Muscle of arm (tissue), 14 donors: Measurements from ENCODE around the gene KLF4. TPM values are rescaled to one million over a fixed set of nuclear protein-coding genes. Genes with fewer than 3 reads are reported as not detected.
"Not testable (repeated sequence)": the region's sequence is repeated elsewhere in the genome, so short reads cannot be mapped to it uniquely, and the experiment has no call there.

Source experiments
- DNase-seq: peaks from one replicate; pipeline ENCODE4 v3.0.0-alpha.2; 2013
- long read RNA-seq, 11 donors: transcript quantifications; one replicate each; lab custom pipeline, GENCODE V29; 2026
- polyA plus RNA-seq, 12 donors: library from polyadenylated mRNA; unstranded; fragments of 120-200 nt; gene quantifications; one replicate each; pipeline ENCODE4 v1.2.1, GENCODE V29; 2013; ENCODE audit not compliant: insufficient read length in 12 of 12

KLF4 gene
- 100 to 1,000 TPM in 1 of 12 donors, 10 to 100 TPM in 10, not detected in 1; 15.2 to 131 (median 48.7) TPM for polyA plus RNA-seq
- long read RNA-seq, donor 1, transcript KLF4-205 (3 exons, 2,393 nt) = major isoform, 19 of 78 reads
- long read RNA-seq, donor 1, transcript KLF4-201 (5 exons, 2,813 nt) = minor isoform, 12 of 78 reads
- long read RNA-seq, donor 1, partial matches to known transcripts = 47 of 78 reads
- long read RNA-seq, donor 1, other reads (novel, unspliced or antisense) = 0 of 78 reads
- long read RNA-seq, donor 2, partial matches to known transcripts = 0 of 5 reads
- long read RNA-seq, donor 2, other reads (novel, unspliced or antisense) = 0 of 5 reads
- long read RNA-seq, donor 3, partial matches to known transcripts = 0 of 1 reads
- long read RNA-seq, donor 3, other reads (novel, unspliced or antisense) = 0 of 1 reads
- long read RNA-seq, donor 4, partial matches to known transcripts = 0 of 3 reads
- long read RNA-seq, donor 4, other reads (novel, unspliced or antisense) = 0 of 3 reads
- long read RNA-seq, donor 5 = 0 reads
- long read RNA-seq, donor 6, transcript KLF4-205 (3 exons, 2,393 nt) = major isoform, 6 of 10 reads
- long read RNA-seq, donor 6, partial matches to known transcripts = 0 of 10 reads
- long read RNA-seq, donor 6, other reads (novel, unspliced or antisense) = 0 of 10 reads
- long read RNA-seq, donor 7, partial matches to known transcripts = 0 of 6 reads
- long read RNA-seq, donor 7, other reads (novel, unspliced or antisense) = 0 of 6 reads
- long read RNA-seq, donor 8, partial matches to known transcripts = 5 of 8 reads
- long read RNA-seq, donor 8, other reads (novel, unspliced or antisense) = 0 of 8 reads
- long read RNA-seq, donor 9, partial matches to known transcripts = 0 of 3 reads
- long read RNA-seq, donor 9, other reads (novel, unspliced or antisense) = 0 of 3 reads
- long read RNA-seq, donor 10, partial matches to known transcripts = 0 of 1 reads
- long read RNA-seq, donor 10, other reads (novel, unspliced or antisense) = 0 of 1 reads
- long read RNA-seq, donor 11, partial matches to known transcripts = 0 of 6 reads
- long read RNA-seq, donor 11, other reads (novel, unspliced or antisense) = 0 of 6 reads

DNA sequence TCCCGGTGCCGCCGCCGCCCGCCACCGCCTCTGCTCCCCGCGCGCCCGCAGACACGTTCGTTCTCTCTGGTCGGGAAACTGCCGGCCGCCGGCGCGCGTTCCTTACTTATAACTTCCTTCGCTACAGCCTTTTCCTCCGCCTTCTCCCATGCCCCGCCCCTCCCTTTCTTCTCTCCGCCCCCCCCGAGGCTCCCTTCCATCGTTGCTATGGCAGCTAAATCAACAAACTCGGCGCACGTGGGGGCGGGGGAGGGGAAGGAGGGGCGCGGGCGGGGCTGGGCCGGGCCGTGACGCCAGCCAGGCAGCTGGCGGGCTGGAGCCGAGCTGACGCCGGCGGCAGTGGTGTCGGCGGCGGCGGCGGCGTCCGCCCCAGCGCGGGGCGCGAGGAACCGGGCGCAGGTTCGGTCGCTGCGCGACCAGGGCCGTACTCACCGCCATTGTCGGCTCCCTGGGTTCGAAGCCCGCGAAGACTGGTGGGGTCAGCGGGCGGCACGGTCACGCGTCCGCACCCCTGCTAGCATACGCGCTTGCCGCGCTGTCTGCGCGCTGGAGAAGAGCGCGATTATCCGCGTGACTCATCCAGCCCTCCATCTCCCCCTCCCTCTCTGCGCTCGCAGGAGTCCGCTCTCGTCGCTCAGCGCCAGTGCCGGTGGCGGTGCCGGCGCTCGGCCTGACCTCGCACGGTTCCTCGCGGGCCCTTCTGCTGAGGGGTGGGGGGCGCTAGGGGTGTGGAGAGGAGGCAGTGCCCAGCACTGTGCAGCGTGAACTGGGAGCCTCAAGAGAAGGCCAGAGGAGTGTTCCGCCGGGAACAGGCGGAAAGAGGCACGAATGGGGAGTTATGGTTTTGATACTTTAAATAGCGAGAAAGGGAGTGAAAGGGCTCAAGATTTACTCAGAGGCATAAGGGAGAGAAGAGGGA, at the start of gene KLF4:
Gene KLF4, minus strand, starts transcription at position 83 of the 919 bp plus-strand sequence. CDS start 597 bp downstream, outside the sequence.
- DNase-seq = peak; percentile 95

- no peak for DNase-seq
These were observed 46.9 kb upstream of the KLF4 start for GRCh38 chr9:107536462-107536861.

GRCh38 chr9:107534510-107535078, 45.0 kb upstream of the KLF4 start:
- DNase-seq = no peak

DNA sequence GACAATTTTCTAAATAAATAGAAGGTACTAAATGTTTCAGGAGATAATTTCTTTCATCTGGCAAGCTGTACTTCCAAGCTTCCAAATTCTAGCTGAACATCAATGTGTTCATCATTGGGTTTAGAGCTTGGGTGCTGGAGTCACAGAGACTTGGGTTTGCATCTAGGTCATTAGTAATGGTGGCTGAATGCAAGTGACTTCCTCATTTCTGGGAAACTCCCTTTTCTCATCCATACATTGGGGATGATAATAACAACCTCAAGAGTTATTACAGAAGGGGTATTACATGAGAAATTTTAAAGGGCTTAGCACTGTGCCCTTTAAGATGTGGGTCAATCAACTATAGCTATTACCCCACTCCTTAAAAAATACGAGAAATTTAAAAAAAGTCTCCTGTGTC, 41.1 kb upstream of the KLF4 start:
- no peak for DNase-seq

GRCh38 chr9:107528686-107529085, 39.1 kb upstream of the KLF4 start:
- DNase-seq = no peak

GRCh38 chr9:107523539-107523938, 34.0 kb upstream of the KLF4 start:
- no peak for DNase-seq

GRCh38 chr9:107520186-107520585, 30.6 kb upstream of the KLF4 start:
- no peak for DNase-seq

DNA sequence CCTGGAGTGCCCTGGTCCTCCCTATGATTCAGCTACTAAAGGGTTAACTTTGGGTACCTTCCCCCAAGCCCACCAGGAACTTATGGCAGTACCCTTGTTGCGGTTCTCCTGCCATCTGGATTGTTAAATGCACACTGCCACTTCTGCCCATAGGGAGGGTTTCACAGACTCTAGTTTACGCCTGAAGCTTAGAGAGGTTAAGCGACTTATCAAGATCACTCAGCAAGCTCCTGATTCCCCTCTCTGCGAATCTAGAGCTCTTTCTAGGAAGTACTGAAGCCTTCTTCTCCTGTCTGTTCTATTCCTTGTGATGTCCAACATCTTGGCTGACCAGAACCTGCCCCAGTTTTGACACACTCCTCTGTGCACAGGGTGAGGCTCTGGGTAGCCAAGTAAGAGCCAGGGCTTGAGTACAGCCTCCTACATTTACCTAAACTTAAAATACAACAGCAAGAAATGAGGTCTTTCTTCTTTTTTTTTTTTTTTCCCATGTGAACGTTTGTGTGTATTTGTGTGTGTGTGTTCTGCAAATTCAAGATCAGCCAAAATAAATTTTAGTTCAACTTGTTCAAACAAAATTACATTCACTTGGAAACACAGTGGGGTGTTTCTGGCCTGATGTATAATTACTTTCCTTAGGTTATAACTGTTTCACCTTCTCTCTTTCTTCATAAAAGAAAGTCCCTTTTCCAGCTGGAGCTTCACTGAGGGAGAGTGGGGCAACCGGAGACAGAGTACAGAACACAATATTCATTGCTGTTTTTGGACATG, 28.7 kb upstream of the KLF4 start:
- DNase-seq = no peak

DNA sequence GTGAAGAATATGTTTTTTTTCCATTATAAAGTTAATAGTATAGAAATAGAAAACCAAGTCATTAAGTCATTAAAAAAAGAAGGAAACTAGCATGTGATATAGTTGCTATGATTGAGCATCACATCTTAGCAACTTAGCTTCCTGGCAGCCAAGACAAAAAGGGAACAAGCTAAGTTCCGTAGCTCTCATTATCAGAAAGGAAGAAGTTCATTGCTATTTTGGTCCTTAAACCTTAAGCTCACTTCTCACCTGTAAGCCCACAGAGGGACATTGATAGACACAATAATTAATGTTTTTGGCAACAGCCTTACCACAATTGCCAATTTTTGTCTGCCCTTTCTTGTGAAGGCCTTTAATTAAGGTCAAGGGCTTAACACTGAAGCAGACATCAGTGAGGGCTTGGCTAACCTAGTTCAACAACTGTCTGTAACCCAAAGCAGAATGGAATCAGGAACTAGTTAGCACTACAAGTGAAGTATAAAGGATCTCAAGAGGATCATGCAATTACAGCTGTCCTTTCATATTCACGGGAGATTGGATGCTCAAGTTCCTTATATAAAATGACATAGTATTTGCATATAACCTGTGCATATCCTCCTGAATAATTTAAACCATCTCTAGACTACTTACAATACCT, 24.0 kb upstream of the KLF4 start:
- DNase-seq = no peak

DNA sequence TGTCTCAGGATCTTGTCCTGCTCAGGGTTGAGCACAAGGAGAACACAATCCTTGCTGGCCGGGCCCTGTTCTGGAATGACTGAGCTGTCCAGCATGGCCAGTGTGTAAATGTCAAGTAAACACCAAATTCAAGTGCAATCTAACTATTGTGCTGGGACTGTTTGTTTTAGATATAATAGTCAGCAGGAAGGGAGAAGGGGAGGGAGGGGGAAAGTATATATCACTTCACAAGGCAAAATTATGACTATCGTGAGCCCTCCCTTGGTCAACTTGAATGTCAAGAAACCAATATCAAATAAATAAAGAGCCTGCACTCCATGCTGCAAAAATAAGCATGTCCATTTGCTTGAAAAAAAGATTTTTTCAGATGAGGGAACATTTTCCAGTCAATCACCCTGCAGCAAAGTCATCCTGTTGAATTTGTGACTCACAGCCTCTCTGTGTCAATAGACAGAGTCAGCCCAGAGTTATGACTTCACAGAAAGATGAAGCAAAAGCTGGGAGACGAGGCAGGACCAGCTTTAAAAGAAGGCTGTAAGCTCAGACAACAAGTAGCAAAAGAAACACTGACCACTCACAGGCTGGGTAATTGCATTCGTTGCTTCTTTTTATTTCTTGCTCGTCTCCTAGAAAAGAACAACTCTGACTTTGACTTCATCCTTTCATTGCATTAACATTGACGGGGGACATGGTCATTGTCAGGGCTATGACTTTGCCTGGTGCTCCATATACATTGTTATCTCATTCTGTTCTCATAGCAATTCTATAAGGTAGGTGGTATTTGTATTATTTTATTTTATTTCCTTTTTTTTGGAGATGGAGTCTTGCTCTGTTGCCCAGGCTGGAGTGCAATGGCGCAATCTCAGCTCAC, 15.3 kb upstream of the KLF4 start:
- DNase-seq = no peak

DNA sequence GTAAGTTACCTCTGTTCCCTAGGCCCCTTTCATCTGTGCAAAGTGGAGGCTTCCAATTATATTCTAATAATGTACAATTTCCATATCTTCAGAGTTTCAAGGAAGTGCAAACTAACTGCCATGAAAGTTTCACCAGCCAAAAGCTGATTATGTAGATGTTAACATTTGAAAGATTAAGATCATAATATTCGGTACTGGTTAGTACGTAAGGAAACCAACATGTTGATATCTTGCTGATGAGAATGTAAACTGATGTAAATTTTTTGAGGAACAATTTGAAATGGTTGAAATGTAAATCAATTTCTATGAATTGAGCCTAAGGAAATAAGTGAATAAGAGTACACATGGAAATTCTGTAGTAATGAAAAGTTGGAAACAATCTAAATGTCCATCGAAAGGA, 12.9 kb upstream of the KLF4 start:
- no peak for DNase-seq

DNA sequence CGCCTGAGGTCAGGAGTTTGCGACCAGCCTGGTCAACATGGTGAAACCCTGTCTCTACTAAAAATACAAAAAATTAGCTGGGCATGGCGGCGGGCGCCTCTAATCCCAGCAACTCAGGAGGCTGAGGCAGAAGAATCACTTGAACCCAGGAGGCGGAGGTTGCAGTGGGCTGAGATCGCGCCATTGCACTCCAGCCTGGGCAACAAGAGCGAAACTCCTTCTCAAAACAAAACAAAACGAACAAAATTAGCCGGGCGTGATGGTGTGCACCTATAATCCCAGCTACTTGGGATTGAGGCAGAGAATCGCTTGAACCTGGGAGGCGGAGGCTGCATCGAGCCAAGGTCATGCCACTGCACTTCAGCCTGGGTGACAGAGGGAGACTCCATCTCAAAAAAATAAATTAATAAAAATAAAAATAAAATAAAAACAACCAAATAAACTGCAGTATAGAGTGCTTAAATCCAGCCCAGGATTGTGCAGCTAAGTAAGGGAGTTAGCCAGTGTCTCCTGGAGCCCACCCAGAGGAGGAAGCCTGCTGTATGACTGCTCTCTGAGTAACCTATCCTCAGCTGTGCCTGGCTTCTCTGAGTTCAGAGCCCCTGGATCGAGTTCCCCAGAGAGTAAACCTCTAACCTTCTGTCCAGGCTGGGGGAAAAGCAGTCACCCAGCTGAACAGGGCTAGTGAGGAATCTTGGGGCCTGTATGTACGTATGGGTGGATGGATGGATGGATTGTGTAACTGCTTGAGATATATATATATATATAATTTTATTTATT, 11.0 kb upstream of the KLF4 start:
- DNase-seq = not testable (repeated sequence)

GRCh38 chr9:107496976-107497375, 7.4 kb upstream of the KLF4 start:
- DNase-seq = no peak

DNA sequence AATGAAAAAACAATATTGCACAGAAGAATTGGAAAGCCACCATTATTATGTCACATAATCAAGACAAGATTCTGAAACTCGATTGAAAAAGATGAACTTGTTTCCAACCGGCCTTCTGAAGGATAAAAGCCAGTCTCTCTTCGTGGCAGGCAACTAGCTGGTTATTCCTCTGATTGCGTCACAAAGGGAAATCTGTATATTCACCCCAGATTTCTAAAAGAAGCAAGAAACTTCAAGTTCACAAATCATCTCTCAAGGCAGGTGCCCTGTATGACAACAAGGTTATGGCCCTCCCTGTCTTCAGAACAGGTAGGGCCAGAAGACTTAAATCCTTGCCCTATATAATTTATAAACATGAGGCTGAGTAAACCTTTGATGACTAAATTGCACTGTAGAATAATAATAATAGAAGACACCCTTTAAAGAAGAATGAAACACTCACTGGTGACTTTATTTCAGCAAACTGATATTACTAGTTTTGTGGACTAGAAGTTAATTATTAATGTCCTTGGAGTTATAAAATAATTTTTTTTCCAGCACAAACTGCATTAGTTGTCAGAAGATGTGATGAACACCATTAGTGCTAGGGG, 2.9 kb upstream of the KLF4 start:
- DNase-seq = no peak

- peak; percentile 50 for DNase-seq
These were observed 1.8 kb upstream of the KLF4 start for GRCh38 chr9:107491081-107492053.

GRCh38 chr9:107490606-107490970, 1.0 kb upstream of the KLF4 start:
- not testable (repeated sequence) for DNase-seq
